SK-N-SH (cell line): Measurements from ENCODE around the gene F7. TPM values are rescaled to one million over a fixed set of nuclear protein-coding genes. Genes with fewer than 3 reads are reported as not detected.

ENCODE experiments used
- CTCF ChIA-PET: fragments of 300-600, 350-600 bp; formaldehyde crosslinking; extraction: SDS; loops from one replicate; lab custom pipeline; 2021; lab: Yijun Ruan, JAX
- POLR2A ChIA-PET: fragments of 350-600 bp; sonication (Branson Sonifier 250); formaldehyde crosslinking; extraction: SDS; loops from one replicate; lab custom pipeline; 2020; ENCODE audit warnings: antibody characterized with exemption, inconsistent platforms; lab: Yijun Ruan, JAX
- DNase-seq: peaks from one replicate; pipeline ENCODE4 v3.0.0; 2012
- H2AFZ ChIP-seq: fragments of 200-600 bp; sonication (generic); 2 replicates; pipeline ENCODE4 v1.8.1; 2016; ENCODE audit warnings: antibody characterized with exemption, mild to moderate bottlenecking, low read depth
- H3F3A ChIP-seq: fragments of 200-600 bp; sonication (generic); replicated peaks from 2 replicates; pipeline ENCODE3; 2016; ENCODE audit warnings: antibody characterized with exemption, mild to moderate bottlenecking; ENCODE audit not compliant: insufficient read depth
- H3K27ac ChIP-seq, 2 experiments: fragments of 200-500 bp in 1 of 2; fragments of 200-600 bp in 1 of 2; sonication (Bioruptor generic) in 1 of 2; sonication (generic), shearing (Covaris generic) in 1 of 2; 2 replicates each; pipeline versions ENCODE4 v1.5.1 to v1.6.1; 2014 to 2016; ENCODE audit warnings: low read depth in 2 of 2, inconsistent platforms in 1 of 2, low read length in 1 of 2, mild to moderate bottlenecking in 1 of 2, mixed read lengths in 1 of 2
- H3K27me3 ChIP-seq: fragments of 200-600 bp; sonication (generic), shearing (Covaris generic); 2 replicates; pipeline ENCODE4 v1.6.1; 2016; ENCODE audit warnings: mixed run types; ENCODE audit not compliant: insufficient read depth
- H3K36me3 ChIP-seq, 2 experiments: fragments of 200-500 bp in 1 of 2; fragments of 200-600 bp in 1 of 2; sonication (Bioruptor generic) in 1 of 2; sonication (generic) in 1 of 2; replicated peaks in 1 of 2; 2 replicates each; pipeline versions ENCODE3 to v1.5.1; 2014 to 2016; ENCODE audit warnings: low read length in 1 of 2, mild to moderate bottlenecking in 1 of 2; ENCODE audit not compliant: insufficient read depth in 2 of 2, control insufficient read depth in 1 of 2
- H3K4me1 ChIP-seq, 2 experiments: fragments of 200-500 bp in 1 of 2; fragments of 200-600 bp in 1 of 2; sonication (Bioruptor generic) in 1 of 2; sonication (generic), shearing (Covaris generic) in 1 of 2; 2 replicates each; pipeline versions ENCODE4 v1.5.1 to v1.6.1; 2014 to 2016; ENCODE audit warnings: low read depth in 1 of 2, low read length in 1 of 2, mixed run types in 1 of 2; ENCODE audit not compliant: insufficient read depth in 2 of 2, control insufficient read depth in 1 of 2
- H3K4me2 ChIP-seq: fragments of 200-600 bp; sonication (generic), shearing (Covaris generic); 2 replicates; pipeline ENCODE4 v1.6.1; 2017; ENCODE audit warnings: mixed run types
- H3K4me3 ChIP-seq, 2 experiments: fragments of 200-500 bp in 1 of 2; fragments of 200-600 bp in 1 of 2; sonication (Bioruptor generic) in 1 of 2; sonication (generic), shearing (Covaris generic) in 1 of 2; 2 replicates each; pipeline versions ENCODE4 v1.5.1 to v1.8.1; 2014 to 2016; ENCODE audit warnings: low read depth in 2 of 2, inconsistent platforms in 1 of 2, low read length in 1 of 2, mild to moderate bottlenecking in 1 of 2, mixed read lengths in 1 of 2, moderate library complexity in 1 of 2
- H3K79me2 ChIP-seq: fragments of 200-600 bp; sonication (generic); 2 replicates; pipeline ENCODE4 v1.8.1; 2017; ENCODE audit warnings: mild to moderate bottlenecking; ENCODE audit not compliant: insufficient read depth
- H3K9ac ChIP-seq: fragments of 200-600 bp; sonication (generic); 2 replicates; pipeline ENCODE4 v1.6.1; 2017; ENCODE audit warnings: mixed run types
- H3K9me2 ChIP-seq: fragments of 200-600 bp; sonication (generic); 2 replicates; pipeline ENCODE4 v1.6.1; 2017; ENCODE audit warnings: mixed run types
- H3K9me3 ChIP-seq: fragments of 200-600 bp; sonication (generic); 2 replicates; pipeline ENCODE4 v1.6.1; 2017; ENCODE audit warnings: mixed run types, mild to moderate bottlenecking, moderate library complexity
- H4K20me1 ChIP-seq: fragments of 200-600 bp; sonication (generic); 2 replicates; pipeline ENCODE4 v1.6.1; 2017; ENCODE audit warnings: mild to moderate bottlenecking, mixed run types; ENCODE audit not compliant: insufficient read depth
- CHD2 ChIP-seq: fragments of 150-350 bp; IDR thresholded peaks from 2 replicates; pipeline ENCODE4 v1.6.1; 2018; ENCODE audit warnings: low read length; ENCODE audit not compliant: partially characterized antibody
- CTCF ChIP-seq: fragments of 200-600 bp; sonication (generic); IDR thresholded peaks from 2 replicates; pipeline ENCODE4 v1.6.1; 2017; ENCODE audit warnings: antibody characterized with exemption, mild to moderate bottlenecking, moderate library complexity
- EZH2phosphoT487 ChIP-seq: fragments of 200-600 bp; sonication (generic); IDR thresholded peaks from 2 replicates; pipeline ENCODE4 v1.6.1; 2017; ENCODE audit warnings: low read depth, mixed run types, mild to moderate bottlenecking, antibody characterized with exemption, moderate library complexity, borderline replicate concordance
- FOXJ3 ChIP-seq: sonication (generic); formaldehyde crosslinking; IDR thresholded peaks from 2 replicates; pipeline ENCODE4 v1.5.1; 2020; ENCODE audit warnings: mild to moderate bottlenecking, missing genetic modification reagents
- FOXM1 ChIP-seq: IDR thresholded peaks from 2 replicates; pipeline ENCODE4 v1.4.0; 2012; ENCODE audit warnings: low read depth, mild to moderate bottlenecking
- GATA2 ChIP-seq: sonication (generic); formaldehyde crosslinking; IDR thresholded peaks from 2 replicates; pipeline ENCODE4 v1.5.0; 2020; ENCODE audit warnings: mild to moderate bottlenecking, missing genetic modification reagents
- JUND ChIP-seq: IDR thresholded peaks from 2 replicates; pipeline ENCODE4 v1.4.0; 2012
- MXI1 ChIP-seq: IDR thresholded peaks from 2 replicates; pipeline ENCODE4 v1.6.1; 2012; ENCODE audit warnings: mild to moderate bottlenecking, low read depth, low read length, improper control_type of control experiment
- NFIC ChIP-seq: IDR thresholded peaks from 2 replicates; pipeline ENCODE4 v1.4.0; 2012; ENCODE audit warnings: borderline replicate concordance
- POLR2AphosphoS5 ChIP-seq: IDR thresholded peaks from 2 replicates; pipeline ENCODE4 v1.6.1; 2012; ENCODE audit warnings: low read depth, low read length
- RAD21 ChIP-seq: IDR thresholded peaks from 2 replicates; pipeline ENCODE4 v1.6.1; 2012; ENCODE audit warnings: mild to moderate bottlenecking, low read length
- RCOR1 ChIP-seq: fragments of 150-350 bp; IDR thresholded peaks from 2 replicates; pipeline ENCODE4 v1.6.1; 2017; ENCODE audit warnings: antibody characterized with exemption, low read length
- RFX5 ChIP-seq: IDR thresholded peaks from 2 replicates; pipeline ENCODE4 v1.6.1; 2012; ENCODE audit warnings: mild to moderate bottlenecking, improper control_type of control experiment, low read length
- SIN3A ChIP-seq: IDR thresholded peaks from 2 replicates; pipeline ENCODE4 v1.6.1; 2012; ENCODE audit warnings: low read depth, mild to moderate bottlenecking, low read length, moderate library complexity, borderline replicate concordance
- SMC3 ChIP-seq: IDR thresholded peaks from 2 replicates; pipeline ENCODE4 v1.6.1; 2012; ENCODE audit warnings: low read depth, low read length, improper control_type of control experiment
- TAF1 ChIP-seq: IDR thresholded peaks from 2 replicates; pipeline ENCODE4 v1.6.1; 2012; ENCODE audit warnings: low read depth, mild to moderate bottlenecking, low read length, moderate library complexity, borderline replicate concordance
- TCF12 ChIP-seq: IDR thresholded peaks from 2 replicates; pipeline ENCODE4 v1.4.0; 2012
- TEAD4 ChIP-seq: IDR thresholded peaks from 2 replicates; pipeline ENCODE4 v1.4.0; 2012; ENCODE audit warnings: mild to moderate bottlenecking, borderline replicate concordance; ENCODE audit not compliant: insufficient read depth
- USF2 ChIP-seq: fragments of 150-350 bp; IDR thresholded peaks from 2 replicates; pipeline ENCODE4 v1.6.1; 2017; ENCODE audit warnings: antibody characterized with exemption, low read length, low read depth, borderline replicate concordance
- ZBTB33 ChIP-seq: IDR thresholded peaks from 2 replicates; pipeline ENCODE4 v1.4.0; 2012; ENCODE audit warnings: low read depth, borderline replicate concordance
- WGBS: methylation state at CpG from one replicate; pipeline ENCODE4 v1.1.6; 2017; ENCODE audit warnings: low lambda C conversion rate; 5-methylcytosine and 5-hydroxymethylcytosine counted together
- polyA plus RNA-seq, 3 experiments: library from polyadenylated mRNA; depleted of rRNA; stranded (reverse); fragments of >200 nt; gene quantifications; 2 replicates each; pipeline ENCODE4 v1.2.3, GENCODE V29; 2012
- TF ChIP-seq, protein P1 (sequence below): IDR thresholded peaks from 2 replicates; pipeline ENCODE4 v1.4.0; 2012; ENCODE audit warnings: low read depth
- TF ChIP-seq, protein P2 (sequence below): IDR thresholded peaks from 2 replicates; pipeline ENCODE4; 2012

Gene F7
- polyA plus RNA-seq, 1 of the 3 experiments (the other 2 are of a cell fraction): not detected

- no peak for DNase-seq
- H3K9ac ChIP-seq: no peak overlapping the region
- H3K27ac ChIP-seq: no peak overlapping the region
- no peaks in the 10 kb centered on the region for H3K79me2 ChIP-seq
- H3K9me2 ChIP-seq: no peaks in the 10 kb centered on the region
- WGBS: 59% methylated on average over 9 of the region's 14 CpGs
- H3K36me3 ChIP-seq: no peaks in the 10 kb centered on the region
- TF ChIP-seq POLR2AphosphoS5 (no peak), ZBTB33 (no peak), GATA2 (no peak), FOXM1 (no peak), TCF12 (no peak), TEAD4 (no peak), RFX5 (no peak), FOXJ3 (no peak), EZH2phosphoT487 (no peak), TAF1 (no peak), NFIC (no peak), MXI1 (no peak), RCOR1 (no peak), JUND (no peak)
- TF ChIP-seq, protein P1, sequence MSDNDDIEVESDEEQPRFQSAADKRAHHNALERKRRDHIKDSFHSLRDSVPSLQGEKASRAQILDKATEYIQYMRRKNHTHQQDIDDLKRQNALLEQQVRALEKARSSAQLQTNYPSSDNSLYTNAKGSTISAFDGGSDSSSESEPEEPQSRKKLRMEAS: no peak
- TF ChIP-seq, protein P2, sequence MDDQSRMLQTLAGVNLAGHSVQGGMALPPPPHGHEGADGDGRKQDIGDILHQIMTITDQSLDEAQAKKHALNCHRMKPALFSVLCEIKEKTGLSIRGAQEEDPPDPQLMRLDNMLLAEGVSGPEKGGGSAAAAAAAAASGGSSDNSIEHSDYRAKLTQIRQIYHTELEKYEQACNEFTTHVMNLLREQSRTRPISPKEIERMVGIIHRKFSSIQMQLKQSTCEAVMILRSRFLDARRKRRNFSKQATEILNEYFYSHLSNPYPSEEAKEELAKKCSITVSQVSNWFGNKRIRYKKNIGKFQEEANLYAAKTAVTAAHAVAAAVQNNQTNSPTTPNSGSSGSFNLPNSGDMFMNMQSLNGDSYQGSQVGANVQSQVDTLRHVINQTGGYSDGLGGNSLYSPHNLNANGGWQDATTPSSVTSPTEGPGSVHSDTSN: no peak
- H3K27me3 ChIP-seq: no peaks in the 10 kb centered on the region
- H3K4me2 ChIP-seq: no peak overlapping the region
- no peaks in the 10 kb centered on the region for H3F3A ChIP-seq
- H4K20me1 ChIP-seq: no peaks in the 10 kb centered on the region
- H3K4me3 ChIP-seq: no peak overlapping the region
- no peaks in the 10 kb centered on the region for H3K4me1 ChIP-seq
- no peaks in the 10 kb centered on the region for H3K9me3 ChIP-seq
- CTCF ChIA-PET: interaction anchor here (0.8 to 2.0 kb wide), 2 partner anchors 33 to 120 kb away, joined by 4 to 9 read pairs; no protein-coding TSS in a partner anchor
- POLR2A ChIA-PET: no interaction called here
- H2AFZ ChIP-seq: no peak overlapping the region
Measured at GRCh38 chr13:113061796-113062425, 43.7 kb upstream of the F7 start.

DNA sequence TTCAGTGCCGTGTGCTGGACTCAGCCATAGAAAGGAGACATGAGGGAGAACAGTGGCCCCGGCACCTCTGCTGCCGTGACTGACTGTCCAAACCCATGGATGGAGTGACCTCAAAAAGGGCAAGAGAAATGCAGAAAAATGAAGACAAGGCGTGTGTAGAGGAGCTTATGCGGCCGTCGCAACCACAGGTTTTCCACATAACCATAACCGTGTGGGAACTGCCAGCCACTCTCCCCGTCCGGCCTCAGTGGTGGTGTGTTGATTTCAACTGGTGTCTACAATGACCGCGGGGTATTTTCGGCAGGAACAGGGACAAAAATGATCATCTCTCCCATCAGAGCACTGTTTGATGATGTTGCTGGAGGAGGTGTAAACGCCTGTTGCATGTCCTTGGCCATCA is 42.9 kb upstream of the F7 start:
- no peak overlapping the region for H3K4me3 ChIP-seq
- no peak overlapping the region for H3K4me2 ChIP-seq
- H3K9ac ChIP-seq: no peak overlapping the region
- no peak for DNase-seq
- ChIA-PET CTCF (interaction anchor here (2.0 kb wide), 1 partner anchor 33 kb away, joined by 9 read pairs; no protein-coding TSS in a partner anchor), POLR2A (no interaction called here)
- H3K9me3 ChIP-seq: no peaks in the 10 kb centered on the region
- H3K27me3 ChIP-seq: no peaks in the 10 kb centered on the region
- no peaks in the 10 kb centered on the region for H3K4me1 ChIP-seq
- H3F3A ChIP-seq: no peaks in the 10 kb centered on the region
- no peak overlapping the region for H2AFZ ChIP-seq
- 75% methylated on average over 10 of the region's 14 CpGs for WGBS
- no peaks in the 10 kb centered on the region for H4K20me1 ChIP-seq
- H3K79me2 ChIP-seq: no peaks in the 10 kb centered on the region
- H3K27ac ChIP-seq: no peak overlapping the region
- no peaks in the 10 kb centered on the region for H3K9me2 ChIP-seq
- H3K36me3 ChIP-seq: no peaks in the 10 kb centered on the region
- TF ChIP-seq FOXJ3 (no peak), SMC3 (no peak), SIN3A (no peak), RAD21 (no peak), USF2 (no peak), CHD2 (no peak), RCOR1 (no peak), MXI1 (no peak), CTCF (no peak), POLR2AphosphoS5 (no peak)
- TF ChIP-seq, protein P1: no peak
